DMS79 (cell line): ENCODE data around the gene TMEM61.
A peak's percentile ranks its signal among the peaks of the same experiment; 100 is the strongest.
"Not testable (repeated sequence)": the region's sequence is repeated elsewhere in the genome, so short reads cannot be mapped to it uniquely, and the experiment has no call there.

Source experiments
- DNase-seq: peaks from one replicate; lab custom pipeline; 2025; lab: John Stamatoyannopoulos, UW

Gene TMEM61

GRCh38 chr1:55001311-55001710 is 20.9 kb downstream of the TMEM61 start:
- DNase-seq = no peak

- no peak for DNase-seq
These were observed 22.3 kb downstream of the TMEM61 start for GRCh38 chr1:55002686-55003085.

DNA sequence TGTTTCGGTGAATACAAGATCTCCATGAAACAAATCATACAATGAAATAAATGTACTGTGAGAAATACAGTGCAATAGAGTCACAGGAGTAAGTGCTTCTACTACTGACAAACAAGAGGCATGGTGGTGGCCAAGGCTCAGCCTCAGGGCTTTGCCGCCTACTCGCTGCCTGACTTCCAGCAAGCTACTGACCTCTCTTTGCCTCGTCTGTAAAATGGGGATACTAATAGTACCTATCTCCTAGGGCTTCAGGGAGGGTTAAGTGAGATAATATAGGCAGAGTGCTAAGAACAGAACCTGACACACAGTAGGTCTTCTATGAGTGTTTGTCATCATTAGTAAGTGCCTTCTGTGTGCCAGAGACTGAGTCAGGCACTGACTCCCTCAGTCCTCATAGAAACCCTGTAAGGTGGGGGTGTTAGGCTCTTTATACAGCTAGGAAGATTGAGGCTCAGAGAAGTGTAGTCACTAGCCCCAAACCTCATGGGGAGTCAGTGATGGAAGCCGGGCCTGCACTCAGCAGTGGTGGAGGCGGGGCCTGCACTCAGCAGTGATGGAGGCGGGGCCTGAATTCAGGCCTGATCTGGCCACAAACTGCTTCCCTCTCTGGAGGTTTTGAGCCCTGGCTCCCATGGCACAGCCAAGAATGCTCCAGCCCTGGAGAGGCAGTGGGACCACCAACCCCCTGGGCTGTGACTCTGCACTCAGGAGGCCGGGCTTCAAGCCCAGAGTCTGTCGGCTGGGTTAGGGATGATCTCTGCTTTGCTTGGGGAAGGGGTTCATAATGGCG is 25.1 kb downstream of the TMEM61 start:
- no peak for DNase-seq

GRCh38 chr1:55006931-55007330 is 26.5 kb downstream of the TMEM61 start:
- no peak for DNase-seq

DNA sequence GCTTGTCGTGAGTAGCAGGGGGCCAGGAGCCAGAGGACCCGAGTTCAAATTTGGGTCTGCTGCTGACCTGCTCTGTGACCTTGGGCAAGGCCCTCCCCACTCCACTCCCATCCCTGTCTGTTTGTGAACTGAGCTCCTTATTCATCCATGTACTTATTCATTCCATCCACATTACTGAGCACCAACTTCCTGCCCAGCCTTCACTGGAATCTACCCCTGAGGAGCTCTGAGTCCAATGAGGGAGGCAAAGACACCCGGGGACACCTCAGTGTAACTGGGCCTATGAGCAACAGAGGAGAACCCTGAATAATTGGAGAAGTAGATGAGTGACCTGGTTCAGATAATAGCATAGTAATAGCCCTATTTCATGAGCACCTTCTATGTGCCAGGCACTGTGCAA is 27.2 kb downstream of the TMEM61 start:
- no peak for DNase-seq

- DNase-seq = no peak
These were observed 29.9 kb downstream of the TMEM61 start for GRCh38 chr1:55010194-55010886.

- DNase-seq = no peak
These were observed 30.4 kb downstream of the TMEM61 start for GRCh38 chr1:55010887-55011217.

- no peak for DNase-seq
These were observed 32.2 kb downstream of the TMEM61 start for GRCh38 chr1:55012661-55013060.

GRCh38 chr1:55015123-55015522 is 34.7 kb downstream of the TMEM61 start:
- DNase-seq = no peak

- DNase-seq = no peak
These were observed 35.5 kb downstream of the TMEM61 start for GRCh38 chr1:55015731-55016620.

- DNase-seq = no peak
These were observed 38.0 kb downstream of the TMEM61 start for GRCh38 chr1:55018395-55018794.

GRCh38 chr1:55021942-55022546 is 41.6 kb downstream of the TMEM61 start:
- peak; percentile 70 for DNase-seq

DNA sequence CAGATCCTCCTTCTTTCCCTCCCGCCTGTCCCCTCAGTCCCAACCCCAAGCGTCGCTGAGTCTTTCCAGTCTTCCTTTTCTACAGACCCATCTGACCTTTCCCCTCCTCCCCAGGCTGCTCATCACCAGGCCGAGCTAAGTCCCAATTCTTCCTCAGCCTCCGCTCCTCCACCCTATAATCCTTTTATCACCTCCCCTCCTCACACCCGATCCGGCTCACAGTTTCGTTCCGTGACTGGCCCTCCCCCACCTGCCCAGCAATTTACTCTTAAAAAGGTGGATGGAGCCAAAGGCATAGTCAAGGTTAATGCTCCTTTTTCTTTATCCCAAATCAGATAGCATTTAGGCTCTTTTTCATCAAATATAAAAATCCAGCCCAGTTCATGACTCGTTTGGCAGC is 43.7 kb downstream of the TMEM61 start:
- not testable (repeated sequence) for DNase-seq

DNA sequence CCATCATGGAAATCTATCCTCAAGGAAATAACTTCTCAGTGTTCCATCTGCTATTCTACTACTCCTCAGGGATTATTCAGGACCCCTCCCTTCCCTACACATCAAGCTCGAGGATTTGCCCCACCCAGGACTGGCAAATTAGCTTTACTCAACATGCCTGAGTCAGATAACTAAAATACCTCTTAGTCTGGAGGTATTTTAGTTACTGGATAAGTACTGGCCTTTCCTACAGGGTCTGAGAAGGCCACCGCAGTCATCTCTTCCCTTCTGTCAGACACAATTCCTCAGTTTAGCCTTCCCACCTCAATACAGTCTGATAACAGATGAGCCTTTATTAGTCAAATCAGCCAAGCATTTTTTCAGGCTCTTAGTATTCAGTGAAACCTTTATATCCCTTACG is 46.3 kb downstream of the TMEM61 start:
- not testable (repeated sequence) for DNase-seq

GRCh38 chr1:55031098-55031497 is 50.7 kb downstream of the TMEM61 start:
- DNase-seq = not testable (repeated sequence)

GRCh38 chr1:55033265-55033614 is 52.8 kb downstream of the TMEM61 start:
- no peak for DNase-seq

GRCh38 chr1:55034476-55035133 is 54.2 kb downstream of the TMEM61 start:
- DNase-seq = no peak

GRCh38 chr1:55035904-55036303 is 55.5 kb downstream of the TMEM61 start:
- DNase-seq = no peak

GRCh38 chr1:55037733-55038551 is 57.5 kb downstream of the TMEM61 start:
- no peak for DNase-seq

DNA sequence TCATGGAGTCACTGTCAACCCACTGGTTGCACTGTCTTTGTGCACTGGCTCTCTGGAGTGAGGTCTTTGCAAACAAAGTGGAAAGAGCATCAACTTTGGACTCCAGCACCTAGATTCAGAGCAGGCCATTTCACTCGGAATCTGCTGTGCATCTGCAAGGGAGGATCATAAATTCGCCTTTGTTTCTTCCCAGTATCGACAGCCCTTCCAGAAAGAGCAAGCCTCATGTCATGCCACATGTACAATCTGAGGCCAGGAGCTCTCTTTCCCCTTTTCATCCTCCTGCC is 58.1 kb downstream of the TMEM61 start:
- no peak for DNase-seq

- DNase-seq = no peak
These were observed 58.5 kb downstream of the TMEM61 start for GRCh38 chr1:55038974-55039341.
